TTC549 (cell line): ENCODE measurements around the gene CLDN24.

ENCODE experiments used
- FAIRE-seq: peaks from 2 replicates; lab custom pipeline; 2012; peaks lifted over from hg19 to GRCh38; lab: Jason Lieb, UNC

Gene CLDN24

GRCh38 chr4:183284258-183284785 is 37.9 kb downstream of the CLDN24 start:
- no peak for FAIRE-seq

GRCh38 chr4:183276106-183276505 is 46.1 kb downstream of the CLDN24 start:
- FAIRE-seq = peak; percentile 61

GRCh38 chr4:183272384-183272783 is 49.8 kb downstream of the CLDN24 start:
- FAIRE-seq = no peak
